HCT116 (cell line): ENCODE measurements around the gene PYDC1. TPM values are rescaled to one million over a fixed set of nuclear protein-coding genes. Genes with fewer than 3 reads are reported as not detected.

Source experiments
- ATAC-seq: fragments of 200-7000 bp; cut with Tn5 transposase; 2 replicates; pipeline ENCODE4 v1.9.1; 2020; ENCODE audit warnings: mild to moderate bottlenecking, moderate library complexity
- BruUV-seq: library from RNA; stranded (reverse); fragments of 400-500 nt; replicated peaks from 2 replicates; lab custom pipeline; 2021; lab: Mats Ljungman, UMichigan
- CTCF ChIA-PET: fragments of 300-600 bp; sonication (Branson Sonifier 250); formaldehyde crosslinking; loops from one replicate; lab custom pipeline; 2021; ENCODE audit warnings: antibody characterized with exemption; lab: Charles Lee
- POLR2A ChIA-PET: fragments of 300-600, 350-600 bp; sonication (Branson Sonifier 250); formaldehyde crosslinking; loops from one replicate; lab custom pipeline; 2021; ENCODE audit warnings: antibody characterized with exemption; lab: Charles Lee
- RAD21 ChIA-PET, 2 experiments: fragments of 300-600 bp; sonication (Branson Sonifier 250); formaldehyde crosslinking; loops; one replicate each; lab custom pipeline; 2023; ENCODE audit warnings: low total read pairs in 2 of 2; ENCODE audit not compliant: uncharacterized antibody in 2 of 2, unreplicated experiment in 2 of 2, low non-redundant PET in 1 of 2; lab: Charles Lee
- DNase-seq: peaks from one replicate; pipeline ENCODE4 v3.0.0-alpha.2; 2010; ENCODE audit warnings: low read depth, low spot score
- H2AFZ ChIP-seq: fragments of 200-600 bp; shearing (Covaris generic), sonication (generic); 2 replicates; pipeline ENCODE4 v1.6.1; 2017; ENCODE audit warnings: low read depth, mixed run types, mixed read lengths, antibody characterized with exemption, low read length; ENCODE audit not compliant: poor library complexity, severe bottlenecking
- H3K27ac ChIP-seq: 2 replicates; pipeline ENCODE4 v1.5.1; 2012; ENCODE audit warnings: low read depth, low read length
- H3K27me3 ChIP-seq: fragments of 200-600 bp; sonication (generic); 2 replicates; pipeline ENCODE4 v1.6.1; 2016; ENCODE audit warnings: mixed run types, low read length, mixed read lengths; ENCODE audit not compliant: insufficient read depth
- H3K36me3 ChIP-seq, 2 experiments: fragments of 200-500 bp in 1 of 2; fragments of 200-600 bp in 1 of 2; sonication (Bioruptor generic) in 1 of 2; sonication (generic) in 1 of 2; 2 replicates each; pipeline versions ENCODE4 v1.5.1 to v1.6.1; 2014 to 2016; ENCODE audit warnings: low read length in 2 of 2, inconsistent platforms in 1 of 2, mixed read lengths in 1 of 2, mixed run types in 1 of 2; ENCODE audit not compliant: insufficient read depth in 2 of 2, control insufficient read depth in 1 of 2
- H3K4me1 ChIP-seq, 2 experiments: fragments of 200-600 bp in 1 of 2; sonication (generic) in 1 of 2; 2 replicates each; pipeline versions ENCODE4 v1.5.1 to v1.6.1; 2012 to 2017; ENCODE audit warnings: low read length in 2 of 2, inconsistent platforms in 1 of 2, mild to moderate bottlenecking in 1 of 2, mixed read lengths in 1 of 2, mixed run types in 1 of 2, moderate library complexity in 1 of 2; ENCODE audit not compliant: insufficient read depth in 2 of 2, control insufficient read depth in 1 of 2
- H3K4me2 ChIP-seq: fragments of 200-600 bp; sonication (generic); 2 replicates; pipeline ENCODE4 v1.6.1; 2017; ENCODE audit warnings: mixed run types, low read length, mixed read lengths
- H3K4me3 ChIP-seq, 2 experiments: fragments of 200-600 bp in 1 of 2; sonication (generic) in 1 of 2; replicated peaks in 1 of 2; 2 replicates each; pipeline ENCODE4 v1.5.1; 2011 to 2016; ENCODE audit warnings: low read length in 2 of 2, control low read depth in 1 of 2, low read depth in 1 of 2, mild to moderate bottlenecking in 1 of 2, mixed read lengths in 1 of 2, mixed run types in 1 of 2
- H3K79me2 ChIP-seq: fragments of 200-600 bp; sonication (generic); 2 replicates; pipeline ENCODE4 v1.6.1; 2017; ENCODE audit warnings: mild to moderate bottlenecking, mixed run types, low read length, moderate library complexity, mixed read lengths; ENCODE audit not compliant: insufficient read depth
- H3K9ac ChIP-seq: fragments of 200-600 bp; sonication (generic); 2 replicates; pipeline ENCODE4 v1.6.1; 2016; ENCODE audit warnings: low read length, mixed read lengths
- H3K9me2 ChIP-seq: fragments of 200-600 bp; sonication (generic), shearing (Covaris generic); 2 replicates; pipeline ENCODE4 v1.6.1; 2017; ENCODE audit warnings: mixed run types, mild to moderate bottlenecking, moderate library complexity; ENCODE audit not compliant: insufficient read depth
- H3K9me3 ChIP-seq, 2 experiments: fragments of 200-500 bp in 1 of 2; fragments of 200-600 bp in 1 of 2; sonication (Bioruptor generic) in 1 of 2; sonication (generic) in 1 of 2; 2 replicates each; pipeline ENCODE4 v1.6.1; 2014 to 2017; ENCODE audit warnings: low read length in 2 of 2, mixed read lengths in 2 of 2, inconsistent platforms in 1 of 2, low read depth in 1 of 2, mild to moderate bottlenecking in 1 of 2, mixed run types in 1 of 2, moderate library complexity in 1 of 2; ENCODE audit not compliant: control insufficient read depth in 1 of 2, insufficient read depth in 1 of 2
- H4K20me1 ChIP-seq: fragments of 200-600 bp; sonication (generic), shearing (Covaris generic); 2 replicates; pipeline ENCODE4 v1.6.1; 2017; ENCODE audit warnings: mixed run types, mild to moderate bottlenecking, moderate library complexity; ENCODE audit not compliant: insufficient read depth
- CTCF ChIP-seq, 3 experiments: fragments of 200-600 bp in 1 of 3; sonication (generic) in 1 of 3; IDR thresholded peaks in 2 of 3; conservative IDR thresholded peaks in 1 of 3; 2 replicates each; pipeline ENCODE4 v1.5.1; 2012 to 2017; ENCODE audit warnings: low read depth in 2 of 3, low read length in 2 of 3, antibody characterized with exemption in 1 of 3, borderline replicate concordance in 1 of 3, control low read depth in 1 of 3, mild to moderate bottlenecking in 1 of 3, mixed read lengths in 1 of 3, mixed run types in 1 of 3, moderate library complexity in 1 of 3; ENCODE audit not compliant: insufficient read depth in 1 of 3
- EZH2 ChIP-seq: fragments of 200-600 bp; sonication (generic); IDR thresholded peaks from 2 replicates; pipeline ENCODE4 v1.6.1; 2017; ENCODE audit warnings: antibody characterized with exemption, mixed run types
- EZH2phosphoT487 ChIP-seq: fragments of 200-600 bp; IDR thresholded peaks from 2 replicates; pipeline ENCODE4 v1.6.1; 2018; ENCODE audit warnings: antibody characterized with exemption, borderline replicate concordance
- JUND ChIP-seq: IDR thresholded peaks from 2 replicates; pipeline ENCODE4 v1.6.1; 2012
- MAX ChIP-seq: IDR thresholded peaks from 2 replicates; pipeline ENCODE4 v1.6.1; 2012
- POLR2AphosphoS5 ChIP-seq: IDR thresholded peaks from 2 replicates; pipeline ENCODE4 v1.6.1; 2011; ENCODE audit warnings: mild to moderate bottlenecking, low read depth, low read length, moderate library complexity
- REST ChIP-seq: IDR thresholded peaks from 2 replicates; pipeline ENCODE4 v1.6.1; 2012; ENCODE audit warnings: low read depth
- SIN3A ChIP-seq: IDR thresholded peaks from 2 replicates; pipeline ENCODE4 v1.6.1; 2012; ENCODE audit warnings: low read depth
- SP1 ChIP-seq: IDR thresholded peaks from 2 replicates; pipeline ENCODE4 v1.6.1; 2012; ENCODE audit warnings: low read depth
- TCF7L2 ChIP-seq: IDR thresholded peaks from 2 replicates; pipeline ENCODE4 v1.7.0; 2011; ENCODE audit warnings: borderline replicate concordance, inconsistent platforms; ENCODE audit not compliant: insufficient read depth, insufficient read length; ENCODE audit errors: extremely low read depth
- YY1 ChIP-seq: IDR thresholded peaks from 2 replicates; pipeline ENCODE4 v1.6.1; 2011; ENCODE audit warnings: low read length, low read depth, moderate library complexity, mild to moderate bottlenecking; ENCODE audit not compliant: insufficient replicate concordance; ENCODE audit errors: extremely low read depth
- ZFX ChIP-seq: fragments of 450-650 bp; IDR thresholded peaks from 2 replicates; pipeline ENCODE4 v1.6.1; 2017
- intact Hi-C: fragments of 100-400 bp; cut with micrococcal nuclease; formaldehyde crosslinking; loops from 2 replicates; pipeline ENCODE4 v1.10.0; 2022
- total RNA-seq: library from RNA; stranded (reverse); gene quantifications from one replicate; pipeline ENCODE4 v1.2.1, GENCODE V29; 2021; ENCODE audit not compliant: unreplicated experiment

PYDC1 gene
- total RNA-seq, 1 experiment from 2014 or later: not detected

GRCh38 chr16:31250782-31251384 is 33.9 kb upstream of the PYDC1 start:
- no TSS peak for BruUV-seq
- H3K27ac ChIP-seq: no peak overlapping the region
- no peak overlapping the region for H3K9ac ChIP-seq
- H3K27me3 ChIP-seq: no peaks in the 10 kb centered on the region
- DNase-seq (no peak), ATAC-seq (no peak)
- H3K4me1 ChIP-seq: peaks cover 2 to 9% of the 10 kb centered on the region in 2 experiments; a peak in 3 of 4 replicates
- no peaks in the 10 kb centered on the region for H3K36me3 ChIP-seq
- H3K4me2 ChIP-seq: no peak overlapping the region
- no peak overlapping the region for H3K4me3 ChIP-seq
- ChIA-PET CTCF (no interaction called here), POLR2A (no interaction called here)
- intact Hi-C loops: no loop called here
- H3K79me2 ChIP-seq: no peaks in the 10 kb centered on the region
- no peaks in the 10 kb centered on the region for H3K9me3 ChIP-seq
- H4K20me1 ChIP-seq: no peaks in the 10 kb centered on the region
- H2AFZ ChIP-seq: no peak overlapping the region
- TF ChIP-seq EZH2phosphoT487 (no peak), YY1 (no peak), ZFX (no peak), JUND (no peak), CTCF (IDR thresholded peaks at IDR 0.05 in 2 of 3, conservative IDR thresholded peaks at IDR 0.05 in 1 of 3; ENCODE audit: borderline replicate concordance in 1 of 3, insufficient read depth in 1 of 3, low read depth in 2 of 3, low read length in 2 of 3) (no peak), SP1 (no peak), POLR2AphosphoS5 (no peak), TCF7L2 (no peak), SIN3A (no peak), EZH2 (no peak), MAX (no peak), REST (no peak)
- TF ChIP-seq, all 23 proteins: peak for 0
- H3K9me2 ChIP-seq: no peaks in the 10 kb centered on the region
- RAD21 ChIA-PET: no interaction called here
